ENCODE results near the gene ALG2. TPM values are rescaled to one million over a fixed set of nuclear protein-coding genes. Genes with fewer than 3 reads are reported as not detected.

Gene ALG2
- total and polyA plus RNA-seq, 2 experiments from 2014 or later, result 31.5 to 39.7 TPM

DNA sequence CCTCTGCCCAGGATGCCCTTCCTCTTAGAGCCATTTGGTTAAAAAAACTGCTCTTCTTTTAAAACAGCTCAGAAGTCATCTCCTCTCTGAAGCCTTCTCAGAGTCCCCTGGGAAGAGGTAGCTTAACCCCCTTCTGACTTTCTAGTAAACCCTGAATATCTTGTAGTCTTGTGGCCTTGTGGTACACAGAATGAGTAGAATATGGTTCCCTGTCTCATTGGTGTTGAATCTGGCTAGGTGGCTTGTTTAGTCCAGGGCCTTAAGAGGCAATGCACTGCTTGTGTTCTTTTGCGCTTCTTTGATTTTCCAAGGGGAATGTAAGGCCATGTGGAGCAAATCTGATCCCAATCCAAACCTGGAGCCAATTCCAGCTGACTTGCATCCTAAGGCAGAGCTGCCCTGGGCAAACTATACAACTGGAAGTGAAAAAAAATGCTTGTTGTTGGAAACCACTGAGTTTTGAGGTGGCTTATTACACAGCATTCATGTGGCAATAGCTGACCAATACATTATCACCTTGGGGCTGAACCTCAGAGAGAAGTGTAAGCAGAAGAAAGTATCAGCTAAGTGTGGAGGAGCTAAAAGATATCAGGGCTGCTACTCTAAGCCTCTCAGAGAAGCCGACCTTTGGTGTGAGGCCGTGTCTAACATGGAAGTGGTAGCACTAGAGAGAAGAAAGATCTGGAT is 31.0 kb downstream of the ALG2 start (continued):
- TF ChIP-seq, protein P1, sequence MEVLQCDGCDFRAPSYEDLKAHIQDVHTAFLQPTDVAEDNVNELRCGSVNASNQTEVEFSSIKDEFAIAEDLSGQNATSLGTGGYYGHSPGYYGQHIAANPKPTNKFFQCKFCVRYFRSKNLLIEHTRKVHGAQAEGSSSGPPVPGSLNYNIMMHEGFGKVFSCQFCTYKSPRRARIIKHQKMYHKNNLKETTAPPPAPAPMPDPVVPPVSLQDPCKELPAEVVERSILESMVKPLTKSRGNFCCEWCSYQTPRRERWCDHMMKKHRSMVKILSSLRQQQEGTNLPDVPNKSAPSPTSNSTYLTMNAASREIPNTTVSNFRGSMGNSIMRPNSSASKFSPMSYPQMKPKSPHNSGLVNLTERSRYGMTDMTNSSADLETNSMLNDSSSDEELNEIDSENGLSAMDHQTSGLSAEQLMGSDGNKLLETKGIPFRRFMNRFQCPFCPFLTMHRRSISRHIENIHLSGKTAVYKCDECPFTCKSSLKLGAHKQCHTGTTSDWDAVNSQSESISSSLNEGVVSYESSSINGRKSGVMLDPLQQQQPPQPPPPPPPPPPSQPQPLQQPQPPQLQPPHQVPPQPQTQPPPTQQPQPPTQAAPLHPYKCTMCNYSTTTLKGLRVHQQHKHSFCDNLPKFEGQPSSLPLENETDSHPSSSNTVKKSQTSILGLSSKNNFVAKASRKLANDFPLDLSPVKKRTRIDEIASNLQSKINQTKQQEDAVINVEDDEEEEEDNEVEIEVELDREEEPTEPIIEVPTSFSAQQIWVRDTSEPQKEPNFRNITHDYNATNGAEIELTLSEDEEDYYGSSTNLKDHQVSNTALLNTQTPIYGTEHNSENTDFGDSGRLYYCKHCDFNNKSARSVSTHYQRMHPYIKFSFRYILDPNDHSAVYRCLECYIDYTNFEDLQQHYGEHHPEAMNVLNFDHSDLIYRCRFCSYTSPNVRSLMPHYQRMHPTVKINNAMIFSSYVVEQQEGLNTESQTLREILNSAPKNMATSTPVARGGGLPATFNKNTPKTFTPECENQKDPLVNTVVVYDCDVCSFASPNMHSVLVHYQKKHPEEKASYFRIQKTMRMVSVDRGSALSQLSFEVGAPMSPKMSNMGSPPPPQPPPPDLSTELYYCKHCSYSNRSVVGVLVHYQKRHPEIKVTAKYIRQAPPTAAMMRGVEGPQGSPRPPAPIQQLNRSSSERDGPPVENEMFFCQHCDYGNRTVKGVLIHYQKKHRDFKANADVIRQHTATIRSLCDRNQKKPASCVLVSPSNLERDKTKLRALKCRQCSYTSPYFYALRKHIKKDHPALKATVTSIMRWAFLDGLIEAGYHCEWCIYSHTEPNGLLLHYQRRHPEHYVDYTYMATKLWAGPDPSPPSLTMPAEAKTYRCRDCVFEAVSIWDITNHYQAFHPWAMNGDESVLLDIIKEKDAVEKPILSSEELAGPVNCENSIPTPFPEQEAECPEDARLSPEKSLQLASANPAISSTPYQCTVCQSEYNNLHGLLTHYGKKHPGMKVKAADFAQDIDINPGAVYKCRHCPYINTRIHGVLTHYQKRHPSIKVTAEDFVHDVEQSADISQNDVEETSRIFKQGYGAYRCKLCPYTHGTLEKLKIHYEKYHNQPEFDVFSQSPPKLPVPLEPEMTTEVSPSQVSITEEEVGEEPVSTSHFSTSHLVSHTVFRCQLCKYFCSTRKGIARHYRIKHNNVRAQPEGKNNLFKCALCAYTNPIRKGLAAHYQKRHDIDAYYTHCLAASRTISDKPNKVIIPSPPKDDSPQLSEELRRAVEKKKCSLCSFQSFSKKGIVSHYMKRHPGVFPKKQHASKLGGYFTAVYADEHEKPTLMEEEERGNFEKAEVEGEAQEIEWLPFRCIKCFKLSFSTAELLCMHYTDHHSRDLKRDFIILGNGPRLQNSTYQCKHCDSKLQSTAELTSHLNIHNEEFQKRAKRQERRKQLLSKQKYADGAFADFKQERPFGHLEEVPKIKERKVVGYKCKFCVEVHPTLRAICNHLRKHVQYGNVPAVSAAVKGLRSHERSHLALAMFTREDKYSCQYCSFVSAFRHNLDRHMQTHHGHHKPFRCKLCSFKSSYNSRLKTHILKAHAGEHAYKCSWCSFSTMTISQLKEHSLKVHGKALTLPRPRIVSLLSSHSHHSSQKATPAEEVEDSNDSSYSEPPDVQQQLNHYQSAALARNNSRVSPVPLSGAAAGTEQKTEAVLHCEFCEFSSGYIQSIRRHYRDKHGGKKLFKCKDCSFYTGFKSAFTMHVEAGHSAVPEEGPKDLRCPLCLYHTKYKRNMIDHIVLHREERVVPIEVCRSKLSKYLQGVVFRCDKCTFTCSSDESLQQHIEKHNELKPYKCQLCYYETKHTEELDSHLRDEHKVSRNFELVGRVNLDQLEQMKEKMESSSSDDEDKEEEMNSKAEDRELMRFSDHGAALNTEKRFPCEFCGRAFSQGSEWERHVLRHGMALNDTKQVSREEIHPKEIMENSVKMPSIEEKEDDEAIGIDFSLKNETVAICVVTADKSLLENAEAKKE (CRISPR knock-in tag; IDR thresholded peaks at IDR 0.05), result no peak

DNA sequence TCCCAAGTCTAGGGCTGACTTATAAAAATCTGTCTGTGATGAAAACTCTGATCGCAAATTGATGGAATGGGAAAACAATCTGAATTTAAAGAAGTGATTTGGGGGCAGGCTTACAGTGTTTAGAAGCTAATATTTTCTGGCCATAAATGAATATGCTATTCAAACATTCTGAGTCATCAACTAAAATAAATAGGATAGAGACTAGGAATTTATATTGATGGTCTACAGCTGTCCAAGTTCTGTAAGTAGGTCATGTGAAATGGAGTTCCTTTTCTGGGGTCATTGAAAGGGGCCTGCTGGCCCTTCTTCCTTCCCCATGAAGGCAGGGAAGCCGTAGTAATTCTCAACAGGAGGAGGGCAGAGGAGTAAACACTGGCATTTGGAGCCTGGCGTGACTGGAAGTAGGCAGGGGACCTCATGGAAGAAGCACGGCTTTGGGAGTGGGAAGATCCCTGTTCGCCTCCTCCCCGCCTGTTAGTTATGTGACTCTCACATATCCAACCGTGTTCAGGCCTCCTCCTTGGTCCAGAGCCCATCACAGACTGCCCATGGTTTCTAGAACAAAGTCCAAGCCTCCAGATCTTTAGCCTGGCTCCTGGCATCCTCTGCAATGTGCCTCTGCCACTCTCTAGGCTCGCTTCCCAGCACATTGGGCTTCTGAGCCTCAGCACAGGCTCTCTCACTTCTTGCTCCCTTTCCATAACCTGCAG is 31.7 kb downstream of the ALG2 start:
- Histone ChIP-seq H3K27me3 (ENCODE audit: insufficient read depth) (no peaks in the 10 kb centered on the region), H3K4me1 (ENCODE audit: insufficient read depth) (peaks cover 9% of the 10 kb centered on the region), H3K9me2 (ENCODE audit: insufficient read depth) (no peaks in the 10 kb centered on the region), H3K36me3 (ENCODE audit: insufficient read depth) (no peaks in the 10 kb centered on the region), H3F3A (replicated peaks; ENCODE audit: low read depth) (no peaks in the 10 kb centered on the region), H3K4me2 (no peak overlapping the region), H3K79me2 (replicated peaks; ENCODE audit: insufficient read depth) (no peaks in the 10 kb centered on the region), H3K4me3 (no peak overlapping the region), H2AFZ (no peak overlapping the region), H4K20me1 (replicated peaks; ENCODE audit: insufficient read depth) (no peaks in the 10 kb centered on the region), H3K27ac (ENCODE audit: low read depth) (no peak overlapping the region)
- TF ChIP-seq, protein P2, sequence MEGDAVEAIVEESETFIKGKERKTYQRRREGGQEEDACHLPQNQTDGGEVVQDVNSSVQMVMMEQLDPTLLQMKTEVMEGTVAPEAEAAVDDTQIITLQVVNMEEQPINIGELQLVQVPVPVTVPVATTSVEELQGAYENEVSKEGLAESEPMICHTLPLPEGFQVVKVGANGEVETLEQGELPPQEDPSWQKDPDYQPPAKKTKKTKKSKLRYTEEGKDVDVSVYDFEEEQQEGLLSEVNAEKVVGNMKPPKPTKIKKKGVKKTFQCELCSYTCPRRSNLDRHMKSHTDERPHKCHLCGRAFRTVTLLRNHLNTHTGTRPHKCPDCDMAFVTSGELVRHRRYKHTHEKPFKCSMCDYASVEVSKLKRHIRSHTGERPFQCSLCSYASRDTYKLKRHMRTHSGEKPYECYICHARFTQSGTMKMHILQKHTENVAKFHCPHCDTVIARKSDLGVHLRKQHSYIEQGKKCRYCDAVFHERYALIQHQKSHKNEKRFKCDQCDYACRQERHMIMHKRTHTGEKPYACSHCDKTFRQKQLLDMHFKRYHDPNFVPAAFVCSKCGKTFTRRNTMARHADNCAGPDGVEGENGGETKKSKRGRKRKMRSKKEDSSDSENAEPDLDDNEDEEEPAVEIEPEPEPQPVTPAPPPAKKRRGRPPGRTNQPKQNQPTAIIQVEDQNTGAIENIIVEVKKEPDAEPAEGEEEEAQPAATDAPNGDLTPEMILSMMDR (conservative IDR thresholded peaks at IDR 0.05; ENCODE audit: low read depth in 2 of 2), result no peak
- TF ChIP-seq JUNB (IDR thresholded peaks at IDR 0.05; ENCODE audit: unreplicated experiment) (no peak), CREB1 (CRISPR knock-in tag; IDR thresholded peaks at IDR 0.05; ENCODE audit: low read depth) (no peak)
- peaks cover 4% of the 10 kb centered on the region for H3K27me3 Mint-ChIP-seq (ENCODE audit: insufficient read depth, low read depth, poor library complexity)
- ATAC-seq (no peak), DNase-seq (ENCODE audit: low spot score) (no peak)
- no peak overlapping the region for H3K4me3 Mint-ChIP-seq
- H3K27ac Mint-ChIP-seq, result no peak overlapping the region
- H3K9me3 Mint-ChIP-seq, result no peaks in the 10 kb centered on the region
- H3K4me1 Mint-ChIP-seq, result peaks cover 5% of the 10 kb centered on the region
- no peaks in the 10 kb centered on the region for H3K36me3 Mint-ChIP-seq (ENCODE audit: low read depth)
